ENCODE results near the gene PTPRF. TPM values are rescaled to one million over a fixed set of nuclear protein-coding genes. Genes with fewer than 3 reads are reported as not detected.

PTPRF gene
- total RNA-seq, 4 donors from 2014 or later, result 204 to 236 (median 231) TPM

- no peak overlapping the region for H3K4me3 ChIP-seq (ENCODE audit: low read depth, poor library complexity, severe bottlenecking)
- TF ChIP-seq, protein P1, sequence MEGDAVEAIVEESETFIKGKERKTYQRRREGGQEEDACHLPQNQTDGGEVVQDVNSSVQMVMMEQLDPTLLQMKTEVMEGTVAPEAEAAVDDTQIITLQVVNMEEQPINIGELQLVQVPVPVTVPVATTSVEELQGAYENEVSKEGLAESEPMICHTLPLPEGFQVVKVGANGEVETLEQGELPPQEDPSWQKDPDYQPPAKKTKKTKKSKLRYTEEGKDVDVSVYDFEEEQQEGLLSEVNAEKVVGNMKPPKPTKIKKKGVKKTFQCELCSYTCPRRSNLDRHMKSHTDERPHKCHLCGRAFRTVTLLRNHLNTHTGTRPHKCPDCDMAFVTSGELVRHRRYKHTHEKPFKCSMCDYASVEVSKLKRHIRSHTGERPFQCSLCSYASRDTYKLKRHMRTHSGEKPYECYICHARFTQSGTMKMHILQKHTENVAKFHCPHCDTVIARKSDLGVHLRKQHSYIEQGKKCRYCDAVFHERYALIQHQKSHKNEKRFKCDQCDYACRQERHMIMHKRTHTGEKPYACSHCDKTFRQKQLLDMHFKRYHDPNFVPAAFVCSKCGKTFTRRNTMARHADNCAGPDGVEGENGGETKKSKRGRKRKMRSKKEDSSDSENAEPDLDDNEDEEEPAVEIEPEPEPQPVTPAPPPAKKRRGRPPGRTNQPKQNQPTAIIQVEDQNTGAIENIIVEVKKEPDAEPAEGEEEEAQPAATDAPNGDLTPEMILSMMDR (IDR thresholded peaks at IDR 0.05), result no peak
- TF ChIP-seq POLR2A (IDR thresholded peaks at IDR 0.05), result no peak
- DNase-seq (ENCODE audit: low spot score in 2 of 2), result no peak
- intact Hi-C loops (cut with DNase I; ENCODE audit: low total_unique reads), result no loop called here
- 86 to 87% methylated on average over 7 of the region's 7 CpGs for WGBS, 2 donors
Measured at GRCh38 chr1:43539726-43540434, 9.2 kb downstream of the PTPRF start.

- H3K4me3 ChIP-seq (ENCODE audit: low read depth, poor library complexity, severe bottlenecking), result no peak overlapping the region
- intact Hi-C loops (cut with DNase I; ENCODE audit: low total_unique reads), result no loop called here
- no peak for DNase-seq (ENCODE audit: low spot score in 2 of 2)
- WGBS, 2 donors, result 57 to 59% methylated on average over 15 of the region's 15 CpGs
- no peak for TF ChIP-seq POLR2A (IDR thresholded peaks at IDR 0.05)
- TF ChIP-seq, protein P1 (IDR thresholded peaks at IDR 0.05), result no peak
Measured at GRCh38 chr1:43540653-43541071, 10.0 kb downstream of the PTPRF start.

DNA sequence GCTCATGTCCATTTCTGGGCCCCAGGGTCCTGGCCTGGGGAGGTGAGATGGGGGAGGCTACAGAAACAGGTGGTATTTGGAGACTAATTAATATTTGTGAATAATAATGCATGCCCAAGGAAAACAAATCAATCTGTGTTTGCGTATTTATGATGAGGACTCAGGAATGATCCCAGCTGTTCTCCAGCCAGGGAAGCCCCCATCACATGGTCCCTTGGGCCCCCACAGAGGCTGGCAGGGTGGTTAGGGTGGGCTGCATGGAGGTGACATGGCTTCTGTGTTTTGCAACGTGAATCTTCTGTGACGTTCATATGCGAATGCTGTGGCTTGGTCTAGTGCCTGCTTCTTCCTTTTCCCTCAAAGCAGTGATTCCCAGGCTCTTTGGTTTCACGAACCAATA, 10.5 kb downstream of the PTPRF start:
- intact Hi-C loops (cut with DNase I; ENCODE audit: low total_unique reads), result no loop called here
- TF ChIP-seq, protein P1 (IDR thresholded peaks at IDR 0.05), result no peak
- no peak for TF ChIP-seq POLR2A (IDR thresholded peaks at IDR 0.05)
- 59 to 68% methylated on average over 5 of the region's 5 CpGs for WGBS, 2 donors

DNA sequence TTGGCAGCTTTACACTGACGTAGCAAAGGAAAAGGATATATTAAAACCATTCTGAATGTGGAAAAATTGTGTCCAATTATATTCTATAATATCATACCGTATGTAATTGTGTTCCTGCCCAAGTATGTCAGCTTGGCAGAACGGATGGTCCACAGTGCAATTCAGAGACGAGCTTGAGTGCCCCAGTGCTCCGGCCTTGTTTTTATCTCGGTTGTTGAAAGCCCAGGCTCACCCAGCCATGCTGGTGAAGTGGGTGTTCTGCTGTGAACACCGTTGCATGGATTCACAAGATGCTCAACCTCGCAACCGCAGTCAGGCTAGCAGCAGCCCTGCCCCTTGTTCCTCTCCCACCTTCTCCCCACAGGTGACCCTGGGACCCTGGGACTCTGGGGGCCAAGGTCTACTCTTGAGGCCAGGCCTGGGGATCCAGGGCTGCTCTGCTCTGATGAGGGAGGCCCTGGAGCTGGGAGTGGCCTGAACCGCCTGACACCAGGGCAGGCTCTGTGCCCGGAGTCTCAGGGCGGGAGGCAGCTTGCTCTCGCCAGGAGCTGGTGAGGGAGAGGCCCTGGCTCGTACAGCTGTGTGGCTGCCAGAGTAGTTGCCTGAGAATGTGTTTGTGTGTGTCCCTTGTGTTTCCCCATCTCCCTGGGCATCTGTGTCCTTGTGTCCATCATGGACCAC, 11.2 kb downstream of the PTPRF start:
- H3K4me3 ChIP-seq (ENCODE audit: low read depth, poor library complexity, severe bottlenecking), result no peak overlapping the region
- DNase-seq (ENCODE audit: low spot score in 2 of 2), result peak; percentile 77 to 96

More for the DNA sequence above, 10.5 kb downstream of the PTPRF start:
- DNase-seq (ENCODE audit: low spot score in 2 of 2), result no peak
- no peak overlapping the region for H3K4me3 ChIP-seq (ENCODE audit: low read depth, poor library complexity, severe bottlenecking)

DNA sequence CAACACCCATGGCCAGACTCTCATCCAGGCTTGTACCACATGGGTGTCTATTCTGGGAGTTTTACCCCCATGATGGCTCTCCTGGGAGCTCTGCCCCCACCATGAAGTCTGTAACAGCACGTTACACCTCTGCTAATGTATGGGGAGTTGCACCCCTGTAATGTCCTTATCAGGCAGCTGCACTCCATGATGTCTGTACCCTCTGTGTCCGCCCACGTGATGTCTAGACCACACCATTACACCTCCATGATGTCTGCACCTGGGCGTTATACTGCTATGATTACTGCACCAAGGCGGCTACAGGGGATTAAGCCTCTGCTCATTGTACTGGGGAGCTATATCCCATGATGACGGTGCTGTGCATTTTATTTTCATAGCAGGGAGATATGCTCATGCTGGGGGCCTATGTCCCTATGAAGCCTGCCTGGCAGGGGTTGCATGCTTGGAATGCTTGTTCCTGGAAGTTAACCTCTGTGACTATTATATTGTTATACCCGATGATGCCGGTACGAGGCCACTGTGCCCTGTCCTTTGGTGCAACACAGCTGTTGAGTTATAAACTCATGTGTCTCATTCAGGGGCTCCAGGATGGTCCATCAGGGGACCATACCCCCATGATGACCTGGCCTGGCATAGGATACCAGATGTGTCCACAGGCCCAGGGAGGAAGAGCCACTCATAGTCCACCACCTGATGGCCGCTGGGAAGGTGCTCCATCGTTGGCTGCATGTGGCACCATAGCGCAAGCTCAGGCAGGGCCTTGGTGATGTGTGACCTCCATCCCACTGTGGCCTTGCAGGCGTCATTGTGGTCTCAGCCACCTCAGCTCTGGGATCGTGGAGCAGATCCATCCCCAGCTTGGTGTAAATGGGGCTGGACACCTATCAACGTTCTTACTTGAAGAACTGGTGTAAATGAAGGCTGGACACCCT, 12.1 kb downstream of the PTPRF start:
- intact Hi-C loops (cut with DNase I; ENCODE audit: low total_unique reads), result no loop called here
- no peak for DNase-seq (ENCODE audit: low spot score in 2 of 2)
- WGBS, 2 donors, result 74 to 81% methylated on average over 15 of the region's 15 CpGs
- H3K4me3 ChIP-seq (ENCODE audit: low read depth, poor library complexity, severe bottlenecking), result no peak overlapping the region
- TF ChIP-seq POLR2A (IDR thresholded peaks at IDR 0.05), result no peak
- TF ChIP-seq, protein P1 (IDR thresholded peaks at IDR 0.05), result no peak

More for the DNA sequence above, 11.2 kb downstream of the PTPRF start:
- intact Hi-C loops (cut with DNase I; ENCODE audit: low total_unique reads), result no loop called here
- no peak for TF ChIP-seq POLR2A (IDR thresholded peaks at IDR 0.05)
- TF ChIP-seq, protein P1 (IDR thresholded peaks at IDR 0.05), result no peak
- 35 to 44% methylated on average over 14 of the region's 14 CpGs for WGBS, 2 donors

All from lower leg skin (tissue), 4 donors.